ENCODE measurements around the gene STAM2. TPM values are rescaled to one million over a fixed set of nuclear protein-coding genes. Genes with fewer than 3 reads are reported as not detected.

STAM2 gene
- total RNA-seq, 1 donor from 2014 or later = 42.5 TPM

DNA sequence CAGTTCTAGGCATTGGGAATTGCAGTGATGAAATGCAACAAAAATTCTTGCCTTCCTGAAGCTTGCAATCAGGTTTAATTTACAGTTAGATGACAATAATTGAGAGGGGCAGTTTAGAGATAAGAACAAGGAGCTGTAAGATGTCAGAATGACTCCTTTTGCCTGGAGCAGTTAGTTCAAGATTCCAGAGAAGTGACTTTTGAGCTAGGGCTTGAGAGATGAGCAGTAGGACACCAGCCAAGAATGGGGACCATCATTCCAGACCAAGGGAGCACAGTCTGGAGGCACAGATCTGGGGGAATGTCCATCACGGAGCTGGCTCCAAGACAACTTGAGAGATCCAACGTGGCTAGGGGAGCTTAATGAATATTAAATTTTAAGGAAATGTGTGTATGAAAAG is 103.6 kb downstream of the STAM2 start:
- DNase-seq = no peak
- Histone ChIP-seq H3K9me3 (no peaks in the 10 kb centered on the region), H3K36me3 (no peaks in the 10 kb centered on the region), H3K27ac (no peak overlapping the region), H3K4me3 (no peak overlapping the region), H3K27me3 (no peaks in the 10 kb centered on the region), H3K4me1 (no peaks in the 10 kb centered on the region)
- no peak for ATAC-seq
- no peak for TF ChIP-seq CTCF (IDR thresholded peaks at IDR 0.05)
- intact Hi-C loops (cut with DNase I) = no loop called here

GRCh38 chr2:152071518-152071917 is 104.0 kb downstream of the STAM2 start:
- Histone ChIP-seq H3K9me3 (no peaks in the 10 kb centered on the region), H3K36me3 (no peaks in the 10 kb centered on the region), H3K27me3 (no peaks in the 10 kb centered on the region), H3K27ac (no peak overlapping the region), H3K4me3 (no peak overlapping the region), H3K4me1 (no peaks in the 10 kb centered on the region)
- TF ChIP-seq CTCF (IDR thresholded peaks at IDR 0.05) = no peak
- ATAC-seq (no peak), DNase-seq (no peak)
- intact Hi-C loops (cut with DNase I) = no loop called here

DNA sequence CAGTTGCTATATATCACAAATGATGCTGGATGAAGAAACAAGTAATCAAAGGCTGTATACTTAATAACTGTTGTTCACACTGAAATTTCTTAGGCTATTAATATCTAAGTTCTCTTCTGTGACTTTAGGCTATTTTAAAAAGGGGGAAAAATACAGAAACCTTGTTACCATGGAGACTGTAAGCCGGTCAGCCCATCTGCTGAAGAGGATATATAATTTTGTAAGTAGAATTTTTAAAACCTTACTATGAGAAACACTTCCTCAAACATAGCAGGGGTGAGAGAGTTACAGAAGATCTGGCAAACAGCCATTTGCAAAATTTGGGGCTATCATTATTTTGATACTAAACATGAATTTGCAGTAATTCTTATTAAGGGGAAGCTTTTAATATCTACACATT is 104.5 kb downstream of the STAM2 start:
- no peak overlapping the region for H3K4me3 ChIP-seq
- no peak for DNase-seq
- ATAC-seq = no peak
- intact Hi-C loops (cut with DNase I) = no loop called here
- no peaks in the 10 kb centered on the region for H3K4me1 ChIP-seq
- no peak for TF ChIP-seq CTCF (IDR thresholded peaks at IDR 0.05)
- H3K27ac ChIP-seq = no peak overlapping the region
- no peaks in the 10 kb centered on the region for H3K27me3 ChIP-seq
- H3K9me3 ChIP-seq = no peaks in the 10 kb centered on the region
- H3K36me3 ChIP-seq = no peaks in the 10 kb centered on the region

- Histone ChIP-seq H3K36me3 (no peaks in the 10 kb centered on the region), H3K4me1 (no peaks in the 10 kb centered on the region), H3K9me3 (no peaks in the 10 kb centered on the region), H3K4me3 (no peak overlapping the region), H3K27me3 (no peaks in the 10 kb centered on the region), H3K27ac (peak overlapping the region; percentile 12)
- ATAC-seq (no peak), DNase-seq (no peak)
- intact Hi-C loops (cut with DNase I) = no loop called here
- TF ChIP-seq CTCF (IDR thresholded peaks at IDR 0.05) = no peak
Observed at GRCh38 chr2:152068226-152068625, 107.3 kb downstream of the STAM2 start.

- Histone ChIP-seq H3K4me3 (no peak overlapping the region), H3K4me1 (no peaks in the 10 kb centered on the region), H3K27ac (peak overlapping the region; percentile 12), H3K27me3 (no peaks in the 10 kb centered on the region), H3K36me3 (no peaks in the 10 kb centered on the region), H3K9me3 (no peaks in the 10 kb centered on the region)
- peak; percentile 24 for ATAC-seq
- no peak for TF ChIP-seq CTCF (IDR thresholded peaks at IDR 0.05)
- no peak for DNase-seq
- intact Hi-C loops (cut with DNase I) = no loop called here
Observed at GRCh38 chr2:152067823-152068222, 107.7 kb downstream of the STAM2 start.

Other genes with a start within 250 kb of the STAM2 start
- gene CACNB4, start 76.7 kb downstream of the STAM2 start, total RNA-seq = 15.3 TPM
- gene FMNL2, start 159.4 kb upstream of the STAM2 start, total RNA-seq = 69.5 TPM

Data from upper lobe of right lung (tissue), 1 donor.